ENCODE results near the gene PLXNA4. TPM values are rescaled to one million over a fixed set of nuclear protein-coding genes. Genes with fewer than 3 reads are reported as not detected.

The PLXNA4 gene
- total RNA-seq, 2 experiments from 2014 or later: 0.12 to 0.29 TPM

DNA sequence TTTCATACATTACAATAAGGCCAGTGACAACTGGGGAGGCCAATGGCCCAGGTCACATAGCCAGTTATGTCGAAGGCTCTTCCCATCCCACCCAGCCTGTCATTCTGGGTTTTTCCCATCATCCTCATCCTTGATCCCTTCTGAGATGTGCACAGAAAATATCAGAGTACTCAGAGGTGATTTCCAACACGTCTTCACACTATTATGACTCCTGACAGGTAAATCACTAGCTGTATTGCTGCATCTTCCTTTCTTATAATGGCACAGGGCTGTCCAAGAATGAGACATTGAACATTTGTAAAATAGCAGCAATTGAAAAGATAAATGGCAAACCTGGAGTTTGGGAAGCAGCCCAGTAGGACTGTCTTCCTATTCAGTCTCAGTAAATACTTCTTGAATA lies 159.9 kb downstream of the PLXNA4 start:
- H3K27me3 Mint-ChIP-seq: no peaks in the 10 kb centered on the region
- no peaks in the 10 kb centered on the region for H3K4me1 Mint-ChIP-seq
- H3K27ac Mint-ChIP-seq: no peak overlapping the region
- H3K4me3 Mint-ChIP-seq: no peak overlapping the region
- DNase-seq: no peak
- H3K9me3 Mint-ChIP-seq: peaks cover 6% of the 10 kb centered on the region
- H3K36me3 Mint-ChIP-seq: peaks cover 4% of the 10 kb centered on the region

DNA sequence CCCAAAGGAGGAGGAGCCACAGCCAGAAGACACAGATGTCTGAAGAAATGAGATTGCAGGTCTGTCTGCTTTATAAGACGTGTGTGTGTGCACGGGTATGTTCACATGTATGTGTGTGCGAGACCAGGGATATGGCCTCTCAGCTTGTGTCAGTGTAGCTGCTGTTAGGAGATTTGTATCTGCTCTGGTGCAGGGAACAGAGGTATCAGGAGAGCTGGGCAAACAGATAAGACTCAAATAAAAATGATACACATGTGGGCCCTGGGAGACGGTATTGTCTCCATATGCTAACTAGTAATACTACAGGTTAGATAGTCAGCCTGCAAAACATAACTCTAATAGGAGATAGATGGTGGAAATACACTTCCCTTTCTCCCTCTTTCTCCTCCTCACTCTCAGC lies 161.0 kb downstream of the PLXNA4 start:
- DNase-seq: no peak
- H3K9me3 Mint-ChIP-seq: peaks cover 1% of the 10 kb centered on the region
- no peaks in the 10 kb centered on the region for H3K27me3 Mint-ChIP-seq
- H3K36me3 Mint-ChIP-seq: no peaks in the 10 kb centered on the region
- no peaks in the 10 kb centered on the region for H3K4me1 Mint-ChIP-seq
- H3K4me3 Mint-ChIP-seq: no peak overlapping the region
- no peak overlapping the region for H3K27ac Mint-ChIP-seq

DNA sequence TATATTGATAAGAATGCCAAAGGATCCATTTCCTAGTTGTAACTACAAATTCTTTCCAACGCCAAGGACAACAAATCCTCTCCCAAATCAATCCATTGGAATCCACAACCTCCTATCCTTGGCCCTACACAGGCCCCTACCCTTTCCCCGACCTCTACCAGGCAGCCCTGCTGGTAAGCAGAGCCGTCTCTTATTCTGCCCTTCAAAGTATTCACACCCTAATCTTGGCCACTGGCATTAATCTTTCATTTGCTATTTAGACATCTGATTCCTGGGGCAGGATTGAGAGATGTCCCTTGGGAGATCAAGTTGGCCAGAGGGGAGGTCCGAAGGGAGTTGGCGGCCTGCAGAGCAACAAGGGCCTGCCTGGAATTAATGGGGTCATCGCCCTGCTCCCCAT lies 161.4 kb downstream of the PLXNA4 start:
- Mint-ChIP-seq H3K4me3 (no peak overlapping the region), H3K4me1 (no peaks in the 10 kb centered on the region), H3K27me3 (no peaks in the 10 kb centered on the region), H3K27ac (no peak overlapping the region), H3K9me3 (no peaks in the 10 kb centered on the region), H3K36me3 (no peaks in the 10 kb centered on the region)
- DNase-seq: no peak

GRCh38 chr7:132412435-132412834 lies 163.8 kb downstream of the PLXNA4 start:
- no peaks in the 10 kb centered on the region for H3K36me3 Mint-ChIP-seq
- no peak overlapping the region for H3K4me3 Mint-ChIP-seq
- no peaks in the 10 kb centered on the region for H3K4me1 Mint-ChIP-seq
- H3K27me3 Mint-ChIP-seq: no peaks in the 10 kb centered on the region
- no peak overlapping the region for H3K27ac Mint-ChIP-seq
- no peaks in the 10 kb centered on the region for H3K9me3 Mint-ChIP-seq
- no peak for DNase-seq

GRCh38 chr7:132410861-132411541 lies 165.3 kb downstream of the PLXNA4 start:
- H3K4me1 Mint-ChIP-seq: no peaks in the 10 kb centered on the region

DNA sequence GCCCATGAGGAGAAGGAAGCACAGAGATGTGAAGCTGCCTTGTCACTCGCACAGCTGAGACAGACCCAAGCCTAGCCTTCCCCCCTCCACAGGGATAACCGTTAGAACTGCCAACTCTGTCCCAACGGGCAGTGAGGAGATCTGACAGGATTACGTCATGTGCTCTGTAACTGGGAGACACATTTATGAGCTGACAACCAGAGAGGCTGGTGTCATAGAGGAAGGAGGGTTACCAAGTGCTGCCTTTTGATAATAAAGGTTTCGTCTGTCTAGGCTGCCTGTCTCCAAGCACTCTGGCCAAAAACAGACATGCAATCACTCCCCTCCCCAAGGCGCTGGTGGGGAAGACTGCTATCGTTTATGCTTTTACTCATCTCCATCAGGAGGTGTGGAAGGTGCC lies 165.9 kb downstream of the PLXNA4 start:
- DNase-seq: no peak
- H3K9me3 Mint-ChIP-seq: no peaks in the 10 kb centered on the region
- no peaks in the 10 kb centered on the region for H3K27me3 Mint-ChIP-seq
- no peaks in the 10 kb centered on the region for H3K36me3 Mint-ChIP-seq
- no peaks in the 10 kb centered on the region for H3K4me1 Mint-ChIP-seq
- no peak overlapping the region for H3K27ac Mint-ChIP-seq
- H3K4me3 Mint-ChIP-seq: no peak overlapping the region

More at GRCh38 chr7:132410861-132411541, 165.3 kb downstream of the PLXNA4 start:
- Mint-ChIP-seq H3K9me3 (no peaks in the 10 kb centered on the region), H3K4me3 (no peak overlapping the region), H3K27ac (no peak overlapping the region), H3K27me3 (no peaks in the 10 kb centered on the region), H3K36me3 (no peaks in the 10 kb centered on the region)
- no peak for DNase-seq

- no peaks in the 10 kb centered on the region for H3K27me3 Mint-ChIP-seq
- DNase-seq: no peak
- no peaks in the 10 kb centered on the region for H3K36me3 Mint-ChIP-seq
- H3K4me1 Mint-ChIP-seq: no peaks in the 10 kb centered on the region
- no peak overlapping the region for H3K27ac Mint-ChIP-seq
- H3K9me3 Mint-ChIP-seq: no peaks in the 10 kb centered on the region
- no peak overlapping the region for H3K4me3 Mint-ChIP-seq
Observed at GRCh38 chr7:132407764-132408163, 168.5 kb downstream of the PLXNA4 start.

- Mint-ChIP-seq H3K9me3 (peaks cover 2% of the 10 kb centered on the region), H3K27me3 (no peaks in the 10 kb centered on the region), H3K4me1 (no peaks in the 10 kb centered on the region), H3K27ac (no peak overlapping the region), H3K36me3 (no peaks in the 10 kb centered on the region), H3K4me3 (no peak overlapping the region)
- DNase-seq: no peak
Observed at GRCh38 chr7:132406039-132406438, 170.2 kb downstream of the PLXNA4 start.

DNA sequence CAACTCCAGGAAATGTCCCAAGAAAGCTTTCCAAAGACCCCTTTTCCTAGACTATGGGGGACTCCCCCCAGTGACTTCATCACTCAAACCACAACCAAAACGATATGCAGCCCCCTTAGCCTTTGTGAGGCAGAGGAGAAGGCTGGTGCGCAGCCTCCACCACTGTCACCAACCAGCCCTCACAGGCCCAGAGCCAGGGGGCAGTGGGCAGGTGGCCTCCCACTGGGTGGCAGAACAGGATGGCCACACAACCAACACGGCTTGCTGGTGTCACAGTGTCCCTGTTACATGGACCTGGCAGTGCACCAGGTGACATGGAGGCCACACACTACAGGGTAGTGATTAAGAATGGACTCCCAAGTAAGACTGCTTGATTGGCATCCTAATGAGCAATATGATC lies 172.0 kb downstream of the PLXNA4 start:
- Mint-ChIP-seq H3K36me3 (no peaks in the 10 kb centered on the region), H3K4me3 (no peak overlapping the region), H3K27ac (no peak overlapping the region), H3K4me1 (no peaks in the 10 kb centered on the region), H3K9me3 (peaks cover 2% of the 10 kb centered on the region), H3K27me3 (no peaks in the 10 kb centered on the region)
- no peak for DNase-seq

DNA sequence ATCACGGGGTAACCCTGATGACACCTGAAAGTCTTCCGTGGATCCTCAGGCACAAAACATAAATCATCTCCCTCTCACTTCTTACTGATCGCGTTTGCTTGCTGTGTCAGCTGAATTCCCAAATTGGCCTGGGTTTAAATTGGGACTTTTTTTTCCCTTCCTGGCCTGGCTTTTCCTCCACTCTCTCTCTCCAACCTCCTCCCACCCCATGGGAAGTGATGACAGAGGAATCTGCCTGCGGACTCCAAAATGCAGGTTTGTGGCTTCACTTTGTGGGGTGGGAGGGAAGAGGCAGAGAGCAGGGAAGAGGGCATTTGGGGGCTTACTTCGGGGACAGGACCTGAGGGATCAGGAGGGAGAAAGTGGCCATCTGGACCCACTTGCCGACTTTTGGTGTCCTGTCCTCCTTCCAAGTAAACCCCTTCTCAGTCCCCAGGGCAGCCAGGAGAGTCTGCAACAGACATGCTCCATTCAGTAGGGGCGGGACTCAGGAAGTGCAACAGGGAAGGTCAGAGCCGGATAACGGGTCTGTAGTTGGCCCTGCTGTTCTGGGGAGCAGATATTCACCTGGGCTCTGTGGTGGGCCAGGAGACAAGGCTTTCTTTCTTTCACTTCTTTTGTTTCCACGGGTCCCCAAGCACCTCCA lies 172.7 kb downstream of the PLXNA4 start:
- Mint-ChIP-seq H3K27me3 (no peaks in the 10 kb centered on the region), H3K9me3 (peaks cover 2% of the 10 kb centered on the region), H3K27ac (no peak overlapping the region), H3K4me1 (no peaks in the 10 kb centered on the region), H3K4me3 (no peak overlapping the region), H3K36me3 (no peaks in the 10 kb centered on the region)
- no peak for DNase-seq

DNA sequence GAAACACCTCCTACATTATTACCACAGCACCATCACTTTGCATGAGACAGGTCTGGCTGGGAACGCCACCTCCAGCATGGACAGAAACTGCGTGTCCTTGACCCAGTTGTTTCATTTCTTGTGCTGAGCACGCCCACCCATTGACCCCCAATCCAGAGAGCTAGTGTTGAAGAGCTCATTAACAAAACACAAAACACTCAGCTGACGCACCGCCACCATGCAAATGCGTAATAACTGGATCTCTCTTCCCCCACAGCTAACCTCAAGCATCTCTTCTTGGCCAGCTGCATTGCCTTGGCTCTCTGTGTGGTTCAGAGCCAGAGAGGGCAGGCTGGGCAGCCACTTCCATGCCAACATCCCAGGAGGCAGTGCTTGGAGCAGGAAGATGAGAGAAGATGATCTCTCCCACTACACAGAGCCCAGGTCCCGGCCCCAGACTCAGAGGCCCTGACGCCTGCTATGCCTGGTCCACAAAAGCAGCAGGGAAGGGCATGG lies 173.5 kb downstream of the PLXNA4 start:
- Mint-ChIP-seq H3K27me3 (no peaks in the 10 kb centered on the region), H3K9me3 (peaks cover 2% of the 10 kb centered on the region), H3K36me3 (no peaks in the 10 kb centered on the region), H3K4me1 (no peaks in the 10 kb centered on the region), H3K4me3 (no peak overlapping the region), H3K27ac (no peak overlapping the region)
- DNase-seq: no peak

GRCh38 chr7:132402096-132402495 lies 174.2 kb downstream of the PLXNA4 start:
- H3K36me3 Mint-ChIP-seq: no peaks in the 10 kb centered on the region
- H3K4me1 Mint-ChIP-seq: no peaks in the 10 kb centered on the region
- no peak overlapping the region for H3K27ac Mint-ChIP-seq
- H3K9me3 Mint-ChIP-seq: peaks cover 2% of the 10 kb centered on the region
- H3K4me3 Mint-ChIP-seq: no peak overlapping the region
- DNase-seq: no peak
- H3K27me3 Mint-ChIP-seq: no peaks in the 10 kb centered on the region

DNA sequence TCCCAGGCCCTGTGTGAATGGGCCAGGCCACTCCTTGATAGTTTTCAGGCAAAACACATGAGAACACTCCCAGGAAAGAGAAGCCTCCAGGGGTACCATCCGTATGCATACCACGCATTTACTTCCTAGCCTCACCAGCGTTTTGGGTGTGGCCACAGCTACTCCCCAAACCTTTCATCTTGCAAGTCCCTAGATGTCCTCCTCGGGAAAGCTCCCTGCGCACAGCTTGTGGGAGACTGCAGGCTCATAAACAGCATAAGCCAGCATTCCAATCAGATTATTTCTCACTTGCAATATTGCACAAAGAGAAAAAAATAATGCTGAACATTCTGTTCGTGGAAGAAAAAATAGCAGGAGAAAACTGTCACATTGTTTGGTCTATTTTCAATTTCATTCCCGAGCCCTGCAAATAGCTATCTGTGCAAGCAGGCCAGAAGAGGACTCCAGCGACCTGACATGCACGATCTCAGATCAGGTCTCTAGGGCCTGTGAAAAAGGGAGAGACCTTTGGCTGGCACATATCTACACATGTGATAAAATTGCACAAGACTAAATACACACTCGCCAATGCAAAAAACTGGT lies 175.6 kb downstream of the PLXNA4 start:
- Mint-ChIP-seq H3K9me3 (peaks cover 2% of the 10 kb centered on the region), H3K36me3 (no peaks in the 10 kb centered on the region), H3K27me3 (no peaks in the 10 kb centered on the region), H3K4me1 (no peaks in the 10 kb centered on the region), H3K27ac (no peak overlapping the region), H3K4me3 (no peak overlapping the region)
- no peak for DNase-seq

DNA sequence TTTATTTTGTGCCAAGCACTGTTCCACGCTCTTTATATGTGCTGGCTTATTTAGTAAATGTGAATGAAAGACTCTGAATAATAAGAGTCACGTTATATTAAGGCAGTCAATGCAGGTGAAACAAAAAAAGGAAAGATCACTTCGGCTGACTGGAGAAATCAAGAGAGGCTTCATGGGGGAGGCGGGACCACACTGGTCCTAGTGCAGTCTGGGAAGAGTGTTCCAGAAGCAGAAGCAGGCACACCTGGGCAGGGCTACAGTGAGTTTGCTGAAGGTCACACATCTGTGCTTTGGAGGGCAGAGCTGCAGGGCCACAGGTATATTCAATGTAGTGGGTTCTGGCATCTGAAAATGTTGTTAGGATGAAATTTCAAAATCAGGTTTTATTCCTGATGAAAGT lies 176.9 kb downstream of the PLXNA4 start:
- H3K27me3 Mint-ChIP-seq: no peaks in the 10 kb centered on the region
- no peak for DNase-seq
- H3K27ac Mint-ChIP-seq: no peak overlapping the region
- H3K4me1 Mint-ChIP-seq: no peaks in the 10 kb centered on the region
- no peak overlapping the region for H3K4me3 Mint-ChIP-seq
- no peaks in the 10 kb centered on the region for H3K36me3 Mint-ChIP-seq
- H3K9me3 Mint-ChIP-seq: peaks cover 2% of the 10 kb centered on the region

GRCh38 chr7:132398253-132398925 lies 177.9 kb downstream of the PLXNA4 start:
- H3K4me1 Mint-ChIP-seq: no peaks in the 10 kb centered on the region
- H3K27ac Mint-ChIP-seq: no peak overlapping the region
- no peak for DNase-seq
- peaks cover 2% of the 10 kb centered on the region for H3K9me3 Mint-ChIP-seq
- no peak overlapping the region for H3K4me3 Mint-ChIP-seq
- H3K36me3 Mint-ChIP-seq: no peaks in the 10 kb centered on the region
- H3K27me3 Mint-ChIP-seq: no peaks in the 10 kb centered on the region
